ENCODE results near the gene METTL24.
"Not testable (repeated sequence)": the region's sequence is repeated elsewhere in the genome, so short reads cannot be mapped to it uniquely, and the experiment has no call there.

Gene METTL24

DNA sequence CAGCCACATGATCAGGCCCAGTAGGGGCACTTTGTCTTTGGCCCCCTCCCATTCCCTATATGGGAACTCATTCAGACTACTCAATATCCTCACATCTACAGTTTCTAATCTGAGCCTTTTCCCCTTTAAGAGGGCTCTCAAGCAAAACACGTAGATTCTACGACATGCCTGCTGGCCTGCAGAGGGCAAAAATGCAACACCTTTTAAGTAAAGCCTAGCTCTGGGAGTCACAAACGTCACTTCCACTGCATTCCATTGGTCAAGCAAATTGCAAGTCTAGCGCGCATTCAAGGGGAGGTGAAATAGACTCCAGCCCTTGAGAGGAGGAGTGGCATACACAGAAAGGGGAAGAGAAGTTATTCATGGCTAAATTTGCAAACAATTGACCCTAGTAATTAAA lies 107.3 kb downstream of the METTL24 start:
- Histone ChIP-seq H3K27ac (no peak overlapping the region), H3K4me3 (no peak overlapping the region)
- DNase-seq (ENCODE audit: low spot score): no peak
- TF ChIP-seq, protein P1, sequence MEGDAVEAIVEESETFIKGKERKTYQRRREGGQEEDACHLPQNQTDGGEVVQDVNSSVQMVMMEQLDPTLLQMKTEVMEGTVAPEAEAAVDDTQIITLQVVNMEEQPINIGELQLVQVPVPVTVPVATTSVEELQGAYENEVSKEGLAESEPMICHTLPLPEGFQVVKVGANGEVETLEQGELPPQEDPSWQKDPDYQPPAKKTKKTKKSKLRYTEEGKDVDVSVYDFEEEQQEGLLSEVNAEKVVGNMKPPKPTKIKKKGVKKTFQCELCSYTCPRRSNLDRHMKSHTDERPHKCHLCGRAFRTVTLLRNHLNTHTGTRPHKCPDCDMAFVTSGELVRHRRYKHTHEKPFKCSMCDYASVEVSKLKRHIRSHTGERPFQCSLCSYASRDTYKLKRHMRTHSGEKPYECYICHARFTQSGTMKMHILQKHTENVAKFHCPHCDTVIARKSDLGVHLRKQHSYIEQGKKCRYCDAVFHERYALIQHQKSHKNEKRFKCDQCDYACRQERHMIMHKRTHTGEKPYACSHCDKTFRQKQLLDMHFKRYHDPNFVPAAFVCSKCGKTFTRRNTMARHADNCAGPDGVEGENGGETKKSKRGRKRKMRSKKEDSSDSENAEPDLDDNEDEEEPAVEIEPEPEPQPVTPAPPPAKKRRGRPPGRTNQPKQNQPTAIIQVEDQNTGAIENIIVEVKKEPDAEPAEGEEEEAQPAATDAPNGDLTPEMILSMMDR (IDR thresholded peaks at IDR 0.05): no peak

DNA sequence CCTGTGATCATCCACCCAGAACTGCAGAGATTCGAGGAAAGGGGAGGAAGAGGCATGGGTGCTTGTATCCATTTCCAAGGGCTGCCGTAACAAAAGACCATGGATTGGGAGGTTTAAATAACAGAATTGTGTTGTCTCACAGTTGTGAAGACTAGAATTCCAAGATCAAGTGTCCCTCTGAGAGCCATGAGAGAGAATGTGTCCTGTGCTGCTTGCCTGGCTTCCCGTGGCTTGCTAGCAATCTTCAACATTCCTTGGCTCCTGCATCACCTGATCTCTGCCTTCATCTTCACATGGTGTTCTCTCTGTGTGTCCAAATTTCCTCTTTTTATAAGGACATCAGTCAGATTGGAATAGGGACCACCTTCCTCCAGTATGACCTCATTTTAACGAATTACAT lies 108.1 kb downstream of the METTL24 start:
- Histone ChIP-seq H3K27ac (no peak overlapping the region), H3K4me3 (no peak overlapping the region)
- DNase-seq (ENCODE audit: low spot score): no peak
- TF ChIP-seq, protein P1 (IDR thresholded peaks at IDR 0.05): no peak

DNA sequence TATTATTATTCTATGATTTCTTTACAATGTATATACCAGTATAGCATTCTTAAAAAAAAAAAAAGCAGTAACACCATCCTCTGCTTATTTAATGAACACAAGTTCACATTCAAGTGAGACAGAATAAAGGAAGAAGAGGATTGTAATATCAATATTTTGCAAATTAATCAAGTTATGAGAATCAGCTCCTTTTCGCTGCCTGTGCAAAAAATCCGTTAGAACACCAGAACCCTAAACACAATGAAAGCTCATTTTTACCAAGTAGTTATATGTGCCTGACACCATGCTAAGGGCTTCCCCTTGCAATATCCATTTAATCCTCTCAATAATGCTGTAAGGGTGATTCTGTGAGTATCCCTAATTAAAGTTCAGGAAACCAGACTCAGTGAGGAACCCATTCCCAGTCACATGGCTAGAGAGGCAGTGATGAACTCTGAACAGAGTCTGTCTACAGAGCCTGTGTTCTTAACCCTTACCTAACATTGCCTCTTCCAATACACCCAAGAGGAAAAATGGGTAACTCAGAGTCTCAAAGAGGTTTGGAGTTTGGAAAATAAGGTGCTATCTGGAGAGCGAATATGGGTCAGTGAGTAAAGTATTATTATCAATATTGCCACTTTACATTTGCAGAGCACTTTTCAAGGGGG lies 111.1 kb downstream of the METTL24 start:
- DNase-seq (ENCODE audit: low spot score): no peak
- TF ChIP-seq, protein P1 (IDR thresholded peaks at IDR 0.05): no peak
- no peak overlapping the region for H3K4me3 ChIP-seq
- H3K27ac ChIP-seq: no peak overlapping the region

DNA sequence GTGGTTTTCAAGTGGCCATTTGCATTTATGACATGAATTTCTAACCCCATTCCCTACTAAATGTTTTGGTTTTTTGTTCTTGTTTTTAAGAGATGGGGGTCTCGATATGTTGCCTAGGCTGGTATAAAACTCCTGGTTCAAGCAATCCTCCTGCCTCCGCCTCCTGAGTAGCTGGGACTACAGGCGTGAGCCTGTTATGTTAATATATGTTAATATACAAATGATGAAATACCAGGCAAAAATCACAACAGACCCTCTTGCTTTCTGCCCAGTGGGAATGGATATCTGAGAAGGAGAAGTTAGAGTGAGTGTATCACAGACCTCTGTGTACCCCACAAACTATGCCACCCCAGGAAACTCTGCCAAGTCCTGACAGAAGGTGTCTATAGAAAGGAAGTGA lies 111.8 kb downstream of the METTL24 start:
- TF ChIP-seq, protein P1 (IDR thresholded peaks at IDR 0.05): no peak
- Histone ChIP-seq H3K27ac (no peak overlapping the region), H3K4me3 (no peak overlapping the region)
- DNase-seq (ENCODE audit: low spot score): no peak

DNA sequence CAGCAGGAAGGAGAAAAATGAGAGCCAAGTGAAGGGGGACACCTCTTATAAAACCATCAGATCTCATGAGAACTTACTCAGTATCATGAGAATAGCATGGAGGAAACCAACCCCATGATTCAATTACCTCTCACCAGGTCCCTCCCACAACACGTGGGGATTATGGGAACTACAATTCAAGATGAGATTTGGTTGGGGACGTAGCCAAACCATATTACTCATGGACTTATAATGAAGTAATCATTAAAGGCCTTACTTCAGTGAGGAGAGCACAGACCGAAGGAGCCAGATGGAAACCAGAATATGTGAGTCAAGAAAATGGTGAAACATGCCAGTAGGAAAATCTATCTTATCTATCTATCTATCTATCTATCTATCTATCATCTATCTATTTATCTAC lies 113.5 kb downstream of the METTL24 start:
- H3K27ac ChIP-seq; DNase-seq (ENCODE audit: low spot score); H3K4me3 ChIP-seq: not testable (repeated sequence)

DNA sequence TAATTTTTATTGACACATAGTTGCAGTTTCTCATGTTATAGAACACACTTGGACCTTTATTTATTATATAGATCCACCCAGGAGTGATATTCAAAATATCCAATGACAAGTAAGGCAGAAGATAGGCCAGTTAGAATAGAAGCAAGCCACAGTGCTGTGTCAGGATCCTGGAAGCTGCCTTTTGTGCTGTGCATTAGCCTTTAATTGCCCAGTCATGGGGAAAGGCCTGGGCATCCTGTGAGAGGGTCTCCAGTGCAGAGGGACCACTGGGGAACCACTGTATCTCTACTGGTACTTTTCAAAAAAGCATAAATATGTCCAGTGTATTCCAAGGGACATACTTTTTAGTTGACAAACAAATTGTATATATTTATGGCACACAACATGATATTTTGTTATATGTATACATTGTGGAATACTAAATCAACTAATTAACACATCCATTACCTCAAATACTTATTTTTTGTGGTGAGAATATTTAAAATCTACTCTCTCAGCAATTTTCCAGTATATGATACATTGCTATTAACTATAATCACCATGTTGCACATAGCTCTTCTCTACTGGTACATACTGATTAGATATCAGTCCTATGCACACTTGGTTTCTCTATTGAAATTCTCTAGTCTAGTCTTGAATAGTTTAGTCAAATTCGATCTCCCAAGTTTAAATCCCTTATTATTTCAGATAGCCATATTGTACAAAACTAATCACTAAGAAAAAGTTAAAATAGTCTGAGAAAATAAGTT lies 118.4 kb downstream of the METTL24 start:
- Histone ChIP-seq H3K4me3 (no peak overlapping the region), H3K27ac (no peak overlapping the region)
- no peak for DNase-seq (ENCODE audit: low spot score)
- TF ChIP-seq, protein P1 (IDR thresholded peaks at IDR 0.05): no peak

DNA sequence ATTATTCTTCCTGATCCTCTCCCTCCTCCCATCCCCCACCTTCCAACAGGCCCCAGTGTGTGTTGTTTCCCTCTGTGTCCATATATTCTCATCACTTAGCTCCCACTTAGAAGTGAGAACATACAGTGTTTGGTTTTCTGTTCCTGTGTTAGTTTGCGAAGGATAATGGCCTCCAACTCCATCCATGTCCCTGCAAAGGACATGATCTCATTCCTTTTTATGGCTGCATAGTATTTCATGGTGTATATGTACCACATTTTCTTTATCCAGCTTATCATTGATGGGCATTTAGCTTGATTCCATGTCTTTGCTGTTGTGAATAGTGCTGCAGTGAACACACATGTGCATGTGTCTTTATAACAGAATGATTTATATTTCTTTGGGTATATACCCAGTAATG lies 122.1 kb downstream of the METTL24 start:
- DNase-seq (ENCODE audit: low spot score); H3K4me3 ChIP-seq; H3K27ac ChIP-seq: not testable (repeated sequence)

DNA sequence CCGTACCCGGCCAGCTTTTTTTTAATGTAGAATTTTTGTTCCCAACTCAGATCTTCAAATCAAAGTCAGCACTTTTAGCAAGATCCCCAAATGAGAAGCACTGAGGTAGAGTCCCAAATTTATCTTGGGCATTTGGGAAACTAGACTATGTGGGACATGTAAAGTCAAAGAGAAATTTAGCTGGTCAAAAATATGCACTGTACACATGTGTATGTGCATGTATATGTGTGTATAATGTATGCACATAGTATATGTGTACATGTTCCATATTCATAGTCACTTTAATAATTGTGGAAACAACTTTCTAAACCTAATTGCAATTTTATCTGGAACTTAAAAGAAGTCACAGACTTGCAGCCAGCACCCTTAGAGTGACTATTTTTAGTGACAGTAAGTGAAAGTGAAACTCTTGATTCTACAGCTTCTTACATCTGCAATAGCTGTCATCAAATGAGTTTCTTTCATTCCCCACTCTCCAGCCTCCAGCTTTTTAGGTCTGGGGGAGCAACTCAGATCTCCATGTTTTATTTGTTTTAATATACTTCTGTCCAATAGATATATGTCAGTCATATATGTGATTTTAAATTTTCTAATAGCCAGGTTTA lies 124.3 kb downstream of the METTL24 start:
- TF ChIP-seq, protein P1 (IDR thresholded peaks at IDR 0.05): no peak
- Histone ChIP-seq H3K4me3 (no peak overlapping the region), H3K27ac (peak overlapping the region in 1 of 2 donors; percentile 41)
- no peak for DNase-seq (ENCODE audit: low spot score)

Data from coronary artery (tissue), 2 donors.